Measurements from ENCODE around the gene CFDP1.

Gene CFDP1

DNA sequence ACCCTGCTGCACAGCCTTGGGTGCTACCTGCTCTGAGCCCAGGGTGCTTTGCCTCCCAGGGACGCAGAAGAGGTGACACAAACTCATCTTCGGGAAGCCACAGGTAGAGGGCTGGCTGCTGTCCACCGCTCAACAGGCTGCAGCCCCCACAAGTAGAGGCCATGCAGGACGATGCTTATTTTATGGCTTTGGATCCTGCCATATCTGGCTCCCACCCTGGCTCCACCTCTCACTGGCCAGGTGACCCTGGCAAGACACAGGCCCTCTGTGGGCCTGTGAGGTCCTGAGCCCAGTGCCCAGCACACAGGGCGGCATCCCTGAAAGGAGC, 170.5 kb downstream of the CFDP1 start:
- Histone ChIP-seq H3K27ac (ENCODE audit: low read depth, low read length, poor library complexity, severe bottlenecking) (no peak overlapping the region), H3K9me2 (ENCODE audit: low read depth, low read length) (no peaks in the 10 kb centered on the region), H3K4me1 (ENCODE audit: insufficient read depth, low read length, severe bottlenecking) (peaks cover 15% of the 10 kb centered on the region), H3K9ac (ENCODE audit: low read length) (no peak overlapping the region), H3K36me3 (ENCODE audit: insufficient read depth, low read length) (no peaks in the 10 kb centered on the region), H3K4me3 (ENCODE audit: low read depth, low read length, poor library complexity, severe bottlenecking) (no peak overlapping the region), H4K20me1 (ENCODE audit: insufficient read depth, low read length) (no peaks in the 10 kb centered on the region), H3F3A (ENCODE audit: insufficient read depth, low read length) (no peaks in the 10 kb centered on the region), H3K4me2 (ENCODE audit: low read length) (no peak overlapping the region), H3K79me2 (ENCODE audit: insufficient read depth, low read length) (no peaks in the 10 kb centered on the region), H2AFZ (ENCODE audit: low read length) (no peak overlapping the region), H3K27me3 (ENCODE audit: insufficient read depth, low read length) (0 out of 2 replicates have a peak, but pooled peaks cover 12% of the 10 kb centered on the region), H3K9me3 (ENCODE audit: low read length) (no peaks in the 10 kb centered on the region)
- TF ChIP-seq, protein P1, sequence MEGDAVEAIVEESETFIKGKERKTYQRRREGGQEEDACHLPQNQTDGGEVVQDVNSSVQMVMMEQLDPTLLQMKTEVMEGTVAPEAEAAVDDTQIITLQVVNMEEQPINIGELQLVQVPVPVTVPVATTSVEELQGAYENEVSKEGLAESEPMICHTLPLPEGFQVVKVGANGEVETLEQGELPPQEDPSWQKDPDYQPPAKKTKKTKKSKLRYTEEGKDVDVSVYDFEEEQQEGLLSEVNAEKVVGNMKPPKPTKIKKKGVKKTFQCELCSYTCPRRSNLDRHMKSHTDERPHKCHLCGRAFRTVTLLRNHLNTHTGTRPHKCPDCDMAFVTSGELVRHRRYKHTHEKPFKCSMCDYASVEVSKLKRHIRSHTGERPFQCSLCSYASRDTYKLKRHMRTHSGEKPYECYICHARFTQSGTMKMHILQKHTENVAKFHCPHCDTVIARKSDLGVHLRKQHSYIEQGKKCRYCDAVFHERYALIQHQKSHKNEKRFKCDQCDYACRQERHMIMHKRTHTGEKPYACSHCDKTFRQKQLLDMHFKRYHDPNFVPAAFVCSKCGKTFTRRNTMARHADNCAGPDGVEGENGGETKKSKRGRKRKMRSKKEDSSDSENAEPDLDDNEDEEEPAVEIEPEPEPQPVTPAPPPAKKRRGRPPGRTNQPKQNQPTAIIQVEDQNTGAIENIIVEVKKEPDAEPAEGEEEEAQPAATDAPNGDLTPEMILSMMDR (IDR thresholded peaks at IDR 0.05; ENCODE audit: low read length): no peak
- TF ChIP-seq EZH2 (IDR thresholded peaks at IDR 0.05; ENCODE audit: borderline replicate concordance, low read length): no peak

DNA sequence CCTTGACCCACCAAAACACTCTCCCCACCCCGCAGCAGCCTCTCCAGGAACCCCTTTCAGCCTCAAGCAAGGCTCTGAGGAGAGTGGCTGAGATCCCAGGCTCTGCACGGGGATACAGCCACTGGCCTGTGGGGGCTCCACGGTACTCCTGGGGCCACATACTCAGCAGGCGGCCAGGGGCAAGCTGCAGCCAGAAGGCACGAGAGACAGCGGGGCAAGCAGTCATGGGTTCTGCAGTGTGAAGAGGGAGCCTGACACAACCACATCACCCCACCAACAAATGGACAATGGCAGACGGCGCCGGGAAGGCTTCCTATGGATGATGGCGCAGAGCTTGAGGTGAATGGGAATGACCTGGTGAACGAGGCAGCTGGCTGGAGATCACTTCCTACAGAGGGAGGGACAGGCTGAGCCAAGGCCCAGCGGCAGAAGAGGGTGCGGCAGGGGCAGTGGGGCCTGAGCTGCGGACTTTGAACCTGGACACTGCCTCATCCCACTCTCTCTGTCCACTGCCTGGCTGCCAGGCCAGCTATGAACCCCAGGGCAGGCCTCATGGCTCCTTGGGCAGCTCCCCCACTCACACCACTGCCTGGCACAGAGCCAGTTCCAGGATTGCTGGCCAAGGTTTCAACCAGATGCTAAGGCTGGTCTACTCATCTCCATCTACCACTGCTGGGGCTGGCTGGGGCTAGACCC, 171.1 kb downstream of the CFDP1 start:
- TF ChIP-seq, protein P1 (IDR thresholded peaks at IDR 0.05; ENCODE audit: low read length): no peak
- TF ChIP-seq EZH2 (IDR thresholded peaks at IDR 0.05; ENCODE audit: borderline replicate concordance, low read length): no peak
- H2AFZ ChIP-seq (ENCODE audit: low read length): no peak overlapping the region
- H4K20me1 ChIP-seq (ENCODE audit: insufficient read depth, low read length): no peaks in the 10 kb centered on the region
- H3K79me2 ChIP-seq (ENCODE audit: insufficient read depth, low read length): no peaks in the 10 kb centered on the region
- H3F3A ChIP-seq (ENCODE audit: insufficient read depth, low read length): no peaks in the 10 kb centered on the region
- no peak overlapping the region for H3K4me2 ChIP-seq (ENCODE audit: low read length)
- H3K4me1 ChIP-seq (ENCODE audit: insufficient read depth, low read length, severe bottlenecking): peaks cover 15% of the 10 kb centered on the region
- 0 out of 2 replicates have a peak, but pooled peaks cover 15% of the 10 kb centered on the region for H3K27me3 ChIP-seq (ENCODE audit: insufficient read depth, low read length)
- H3K36me3 ChIP-seq (ENCODE audit: insufficient read depth, low read length): no peaks in the 10 kb centered on the region
- H3K9me2 ChIP-seq (ENCODE audit: low read depth, low read length): no peaks in the 10 kb centered on the region
- no peaks in the 10 kb centered on the region for H3K9me3 ChIP-seq (ENCODE audit: low read length)
- H3K9ac ChIP-seq (ENCODE audit: low read length): no peak overlapping the region
- H3K27ac ChIP-seq (ENCODE audit: low read depth, low read length, poor library complexity, severe bottlenecking): no peak overlapping the region
- no peak overlapping the region for H3K4me3 ChIP-seq (ENCODE audit: low read depth, low read length, poor library complexity, severe bottlenecking)

DNA sequence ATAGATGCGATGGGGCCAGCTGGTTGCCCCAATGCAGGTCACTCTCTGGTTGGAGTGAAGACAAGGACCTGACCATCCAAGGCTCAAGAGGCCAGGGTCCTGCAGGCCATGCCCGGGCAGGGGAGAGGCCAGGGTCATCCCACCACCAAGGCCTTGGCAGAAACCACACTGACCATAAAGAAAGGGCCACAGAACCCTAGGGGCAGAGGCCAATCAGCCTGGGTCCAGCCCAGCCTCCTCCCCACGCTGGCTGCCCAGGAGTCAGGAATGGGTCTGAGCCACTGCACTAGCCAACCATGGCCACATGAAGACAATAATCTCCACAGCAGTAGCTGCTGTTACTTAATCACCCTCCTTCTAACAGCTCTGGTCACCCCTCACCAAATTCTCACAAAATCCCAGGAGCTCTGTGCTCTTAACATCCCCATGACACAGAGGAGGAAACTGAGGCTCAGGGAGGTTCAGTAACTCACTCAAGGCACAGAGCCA, 171.7 kb downstream of the CFDP1 start:
- TF ChIP-seq EZH2 (IDR thresholded peaks at IDR 0.05; ENCODE audit: borderline replicate concordance, low read length): no peak
- TF ChIP-seq, protein P1 (IDR thresholded peaks at IDR 0.05; ENCODE audit: low read length): no peak
- Histone ChIP-seq H3K4me1 (ENCODE audit: insufficient read depth, low read length, severe bottlenecking) (peaks cover 15% of the 10 kb centered on the region), H3K27ac (ENCODE audit: low read depth, low read length, poor library complexity, severe bottlenecking) (no peak overlapping the region), H3K9me2 (ENCODE audit: low read depth, low read length) (no peaks in the 10 kb centered on the region), H3K36me3 (ENCODE audit: insufficient read depth, low read length) (no peaks in the 10 kb centered on the region), H3F3A (ENCODE audit: insufficient read depth, low read length) (no peaks in the 10 kb centered on the region), H2AFZ (ENCODE audit: low read length) (no peak overlapping the region), H3K79me2 (ENCODE audit: insufficient read depth, low read length) (no peaks in the 10 kb centered on the region), H3K27me3 (ENCODE audit: insufficient read depth, low read length) (0 out of 2 replicates have a peak, but pooled peaks cover 15% of the 10 kb centered on the region), H3K4me2 (ENCODE audit: low read length) (no peak overlapping the region), H3K4me3 (ENCODE audit: low read depth, low read length, poor library complexity, severe bottlenecking) (no peak overlapping the region), H3K9ac (ENCODE audit: low read length) (no peak overlapping the region), H4K20me1 (ENCODE audit: insufficient read depth, low read length) (no peaks in the 10 kb centered on the region), H3K9me3 (ENCODE audit: low read length) (no peaks in the 10 kb centered on the region)

All from OCI-LY1 (cell line).